ENCODE measurements around the gene SDK2.

GRCh38 chr17:73580073-73580710 lies 64.1 kb downstream of the SDK2 start:
- TF ChIP-seq CTCF (IDR thresholded peaks at IDR 0.05) (no peak), POLR2A (IDR thresholded peaks at IDR 0.05) (no peak)
